MM.1S (cell line): ENCODE data around the gene FASTKD3.

ENCODE experiments used
- CTCF ChIP-seq: fragments of 300-600 bp; sonication (generic); IDR thresholded peaks from 2 replicates; pipeline ENCODE4 v1.5.1; 2016; ENCODE audit warnings: antibody characterized with exemption, low read length, mixed read lengths
- EZH2 ChIP-seq: fragments of 300-600 bp; sonication (generic); optimal IDR thresholded peaks from 2 replicates; pipeline ENCODE3; 2017; ENCODE audit warnings: low read depth, mild to moderate bottlenecking, antibody characterized with exemption, low read length, mixed read lengths

- TF ChIP-seq EZH2 (no peak), CTCF (no peak)
Measured at GRCh38 chr5:7852542-7852941, 16.3 kb downstream of the FASTKD3 start.
